Endothelial cell of hepatic sinusoid (primary cell): Measurements from ENCODE around the gene SRCAP.

Experiments used
- in situ Hi-C: cut with HindIII; loops from 2 replicates; pipeline ENCODE4 v1.10.0; 2017; ENCODE audit warnings: low sequenced_read_pairs

Gene SRCAP

GRCh38 chr16:30787613-30788378 lies 88.8 kb downstream of the SRCAP start:
- in situ Hi-C loops: no loop called here
